ENCODE results near the gene GALNS. TPM values are rescaled to one million over a fixed set of nuclear protein-coding genes. Genes with fewer than 3 reads are reported as not detected.

The GALNS gene
- total and polyA plus RNA-seq, 2 of the 13 experiments (the other 11 are each of a cell fraction or from before 2014, with no cell fraction given): 9.2 to 9.8 TPM

DNA sequence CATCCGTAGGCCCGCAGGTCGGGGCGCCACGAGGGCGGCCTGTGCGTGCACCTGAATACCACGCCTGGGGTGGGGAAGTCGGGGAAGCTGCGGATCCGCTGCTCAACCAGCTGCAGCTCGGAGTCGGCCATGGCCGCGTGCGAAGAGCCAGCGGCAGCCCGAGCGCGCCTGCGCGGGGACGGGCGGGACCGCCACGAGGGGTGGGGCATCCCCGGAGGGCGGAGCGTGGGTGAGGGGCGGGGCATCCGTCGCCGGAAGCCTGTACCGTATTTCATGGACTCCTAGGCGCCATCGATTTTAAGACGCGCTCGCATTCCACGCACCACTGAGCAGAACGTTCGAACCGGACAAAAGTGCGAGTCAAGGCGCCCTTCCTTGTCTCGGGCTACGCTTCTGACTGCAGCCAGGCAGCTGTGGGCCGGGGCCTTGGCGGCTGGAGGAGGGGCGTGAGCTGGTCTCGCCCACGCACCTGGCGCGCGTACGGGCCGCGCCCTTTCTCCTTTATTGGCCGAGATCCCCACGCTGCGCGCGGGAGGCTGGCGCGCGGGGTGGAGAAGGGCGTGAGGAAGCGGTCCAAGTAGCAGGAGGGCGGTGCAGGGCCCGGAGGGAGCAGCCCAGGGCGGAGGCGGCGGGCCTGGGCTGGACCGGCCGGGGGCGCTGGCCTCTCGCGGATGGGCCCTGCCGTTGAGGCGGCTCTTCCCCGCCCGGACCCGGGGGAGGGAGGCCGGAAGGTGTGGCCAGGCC lies 44.8 kb downstream of the GALNS start, which contains the start of gene APRT (continued):
- TF ChIP-seq, protein P1, sequence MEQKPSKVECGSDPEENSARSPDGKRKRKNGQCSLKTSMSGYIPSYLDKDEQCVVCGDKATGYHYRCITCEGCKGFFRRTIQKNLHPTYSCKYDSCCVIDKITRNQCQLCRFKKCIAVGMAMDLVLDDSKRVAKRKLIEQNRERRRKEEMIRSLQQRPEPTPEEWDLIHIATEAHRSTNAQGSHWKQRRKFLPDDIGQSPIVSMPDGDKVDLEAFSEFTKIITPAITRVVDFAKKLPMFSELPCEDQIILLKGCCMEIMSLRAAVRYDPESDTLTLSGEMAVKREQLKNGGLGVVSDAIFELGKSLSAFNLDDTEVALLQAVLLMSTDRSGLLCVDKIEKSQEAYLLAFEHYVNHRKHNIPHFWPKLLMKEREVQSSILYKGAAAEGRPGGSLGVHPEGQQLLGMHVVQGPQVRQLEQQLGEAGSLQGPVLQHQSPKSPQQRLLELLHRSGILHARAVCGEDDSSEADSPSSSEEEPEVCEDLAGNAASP (CRISPR knock-in tag; IDR thresholded peaks at IDR 0.05; ENCODE audit: borderline replicate concordance): peak; percentile 25; the same call in 1 of the 2 replicates
- no peak for TF ChIP-seq ZNF737 (CRISPR knock-in tag; IDR thresholded peaks at IDR 0.05; ENCODE audit: borderline replicate concordance)
- TF ChIP-seq, protein P2, sequence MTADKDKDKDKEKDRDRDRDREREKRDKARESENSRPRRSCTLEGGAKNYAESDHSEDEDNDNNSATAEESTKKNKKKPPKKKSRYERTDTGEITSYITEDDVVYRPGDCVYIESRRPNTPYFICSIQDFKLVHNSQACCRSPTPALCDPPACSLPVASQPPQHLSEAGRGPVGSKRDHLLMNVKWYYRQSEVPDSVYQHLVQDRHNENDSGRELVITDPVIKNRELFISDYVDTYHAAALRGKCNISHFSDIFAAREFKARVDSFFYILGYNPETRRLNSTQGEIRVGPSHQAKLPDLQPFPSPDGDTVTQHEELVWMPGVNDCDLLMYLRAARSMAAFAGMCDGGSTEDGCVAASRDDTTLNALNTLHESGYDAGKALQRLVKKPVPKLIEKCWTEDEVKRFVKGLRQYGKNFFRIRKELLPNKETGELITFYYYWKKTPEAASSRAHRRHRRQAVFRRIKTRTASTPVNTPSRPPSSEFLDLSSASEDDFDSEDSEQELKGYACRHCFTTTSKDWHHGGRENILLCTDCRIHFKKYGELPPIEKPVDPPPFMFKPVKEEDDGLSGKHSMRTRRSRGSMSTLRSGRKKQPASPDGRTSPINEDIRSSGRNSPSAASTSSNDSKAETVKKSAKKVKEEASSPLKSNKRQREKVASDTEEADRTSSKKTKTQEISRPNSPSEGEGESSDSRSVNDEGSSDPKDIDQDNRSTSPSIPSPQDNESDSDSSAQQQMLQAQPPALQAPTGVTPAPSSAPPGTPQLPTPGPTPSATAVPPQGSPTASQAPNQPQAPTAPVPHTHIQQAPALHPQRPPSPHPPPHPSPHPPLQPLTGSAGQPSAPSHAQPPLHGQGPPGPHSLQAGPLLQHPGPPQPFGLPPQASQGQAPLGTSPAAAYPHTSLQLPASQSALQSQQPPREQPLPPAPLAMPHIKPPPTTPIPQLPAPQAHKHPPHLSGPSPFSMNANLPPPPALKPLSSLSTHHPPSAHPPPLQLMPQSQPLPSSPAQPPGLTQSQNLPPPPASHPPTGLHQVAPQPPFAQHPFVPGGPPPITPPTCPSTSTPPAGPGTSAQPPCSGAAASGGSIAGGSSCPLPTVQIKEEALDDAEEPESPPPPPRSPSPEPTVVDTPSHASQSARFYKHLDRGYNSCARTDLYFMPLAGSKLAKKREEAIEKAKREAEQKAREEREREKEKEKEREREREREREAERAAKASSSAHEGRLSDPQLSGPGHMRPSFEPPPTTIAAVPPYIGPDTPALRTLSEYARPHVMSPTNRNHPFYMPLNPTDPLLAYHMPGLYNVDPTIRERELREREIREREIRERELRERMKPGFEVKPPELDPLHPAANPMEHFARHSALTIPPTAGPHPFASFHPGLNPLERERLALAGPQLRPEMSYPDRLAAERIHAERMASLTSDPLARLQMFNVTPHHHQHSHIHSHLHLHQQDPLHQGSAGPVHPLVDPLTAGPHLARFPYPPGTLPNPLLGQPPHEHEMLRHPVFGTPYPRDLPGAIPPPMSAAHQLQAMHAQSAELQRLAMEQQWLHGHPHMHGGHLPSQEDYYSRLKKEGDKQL (CRISPR knock-in tag; IDR thresholded peaks at IDR 0.05; ENCODE audit: low read depth): no peak; the same call in 1 of the 2 replicates
- TF ChIP-seq SP2 (CRISPR knock-in tag; IDR thresholded peaks at IDR 0.05): no peak
- TF ChIP-seq ZC3H13 (CRISPR knock-in tag; IDR thresholded peaks at IDR 0.05): peak; percentile 93
- TF ChIP-seq, protein P3, sequence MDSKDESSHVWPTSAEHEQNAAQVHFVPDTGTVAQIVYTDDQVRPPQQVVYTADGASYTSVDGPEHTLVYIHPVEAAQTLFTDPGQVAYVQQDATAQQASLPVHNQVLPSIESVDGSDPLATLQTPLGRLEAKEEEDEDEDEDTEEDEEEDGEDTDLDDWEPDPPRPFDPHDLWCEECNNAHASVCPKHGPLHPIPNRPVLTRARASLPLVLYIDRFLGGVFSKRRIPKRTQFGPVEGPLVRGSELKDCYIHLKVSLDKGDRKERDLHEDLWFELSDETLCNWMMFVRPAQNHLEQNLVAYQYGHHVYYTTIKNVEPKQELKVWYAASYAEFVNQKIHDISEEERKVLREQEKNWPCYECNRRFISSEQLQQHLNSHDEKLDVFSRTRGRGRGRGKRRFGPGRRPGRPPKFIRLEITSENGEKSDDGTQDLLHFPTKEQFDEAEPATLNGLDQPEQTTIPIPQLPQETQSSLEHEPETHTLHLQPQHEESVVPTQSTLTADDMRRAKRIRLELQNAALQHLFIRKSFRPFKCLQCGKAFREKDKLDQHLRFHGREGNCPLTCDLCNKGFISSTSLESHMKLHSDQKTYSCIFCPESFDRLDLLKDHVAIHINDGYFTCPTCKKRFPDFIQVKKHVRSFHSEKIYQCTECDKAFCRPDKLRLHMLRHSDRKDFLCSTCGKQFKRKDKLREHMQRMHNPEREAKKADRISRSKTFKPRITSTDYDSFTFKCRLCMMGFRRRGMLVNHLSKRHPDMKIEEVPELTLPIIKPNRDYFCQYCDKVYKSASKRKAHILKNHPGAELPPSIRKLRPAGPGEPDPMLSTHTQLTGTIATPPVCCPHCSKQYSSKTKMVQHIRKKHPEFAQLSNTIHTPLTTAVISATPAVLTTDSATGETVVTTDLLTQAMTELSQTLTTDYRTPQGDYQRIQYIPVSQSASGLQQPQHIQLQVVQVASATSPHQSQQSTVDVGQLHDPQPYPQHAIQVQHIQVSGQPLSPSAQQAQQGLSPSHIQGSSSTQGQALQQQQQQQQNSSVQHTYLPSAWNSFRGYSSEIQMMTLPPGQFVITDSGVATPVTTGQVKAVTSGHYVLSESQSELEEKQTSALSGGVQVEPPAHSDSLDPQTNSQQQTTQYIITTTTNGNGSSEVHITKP (CRISPR knock-in tag; IDR thresholded peaks at IDR 0.05; ENCODE audit: low read depth): peak; percentile 90
- TF ChIP-seq ZNF567 (CRISPR knock-in tag; IDR thresholded peaks at IDR 0.05; ENCODE audit: borderline replicate concordance): peak; percentile 34; the same call in 1 of the 2 replicates
- no peak for TF ChIP-seq ZNF282 (IDR thresholded peaks at IDR 0.05; ENCODE audit: partially characterized antibody)
- TF ChIP-seq HNRNPH1 (optimal IDR thresholded peaks at IDR 0.05; ENCODE audit: low read depth, low read length): no peak
- TF ChIP-seq, protein P4, sequence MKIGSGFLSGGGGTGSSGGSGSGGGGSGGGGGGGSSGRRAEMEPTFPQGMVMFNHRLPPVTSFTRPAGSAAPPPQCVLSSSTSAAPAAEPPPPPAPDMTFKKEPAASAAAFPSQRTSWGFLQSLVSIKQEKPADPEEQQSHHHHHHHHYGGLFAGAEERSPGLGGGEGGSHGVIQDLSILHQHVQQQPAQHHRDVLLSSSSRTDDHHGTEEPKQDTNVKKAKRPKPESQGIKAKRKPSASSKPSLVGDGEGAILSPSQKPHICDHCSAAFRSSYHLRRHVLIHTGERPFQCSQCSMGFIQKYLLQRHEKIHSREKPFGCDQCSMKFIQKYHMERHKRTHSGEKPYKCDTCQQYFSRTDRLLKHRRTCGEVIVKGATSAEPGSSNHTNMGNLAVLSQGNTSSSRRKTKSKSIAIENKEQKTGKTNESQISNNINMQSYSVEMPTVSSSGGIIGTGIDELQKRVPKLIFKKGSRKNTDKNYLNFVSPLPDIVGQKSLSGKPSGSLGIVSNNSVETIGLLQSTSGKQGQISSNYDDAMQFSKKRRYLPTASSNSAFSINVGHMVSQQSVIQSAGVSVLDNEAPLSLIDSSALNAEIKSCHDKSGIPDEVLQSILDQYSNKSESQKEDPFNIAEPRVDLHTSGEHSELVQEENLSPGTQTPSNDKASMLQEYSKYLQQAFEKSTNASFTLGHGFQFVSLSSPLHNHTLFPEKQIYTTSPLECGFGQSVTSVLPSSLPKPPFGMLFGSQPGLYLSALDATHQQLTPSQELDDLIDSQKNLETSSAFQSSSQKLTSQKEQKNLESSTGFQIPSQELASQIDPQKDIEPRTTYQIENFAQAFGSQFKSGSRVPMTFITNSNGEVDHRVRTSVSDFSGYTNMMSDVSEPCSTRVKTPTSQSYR (CRISPR knock-in tag; IDR thresholded peaks at IDR 0.05; ENCODE audit: borderline replicate concordance): peak; percentile 16; the same call in 1 of the 2 replicates
- TF ChIP-seq ZNF747 (CRISPR knock-in tag; IDR thresholded peaks at IDR 0.05; ENCODE audit: borderline replicate concordance): peak; percentile 60
- TF ChIP-seq ZNF547 (CRISPR knock-in tag; IDR thresholded peaks at IDR 0.05): peak; percentile 96
- TF ChIP-seq SP5 (CRISPR knock-in tag; IDR thresholded peaks at IDR 0.05; ENCODE audit: borderline replicate concordance, low read depth): no peak; the same call in none of the 2 replicates
- no peak for TF ChIP-seq ZNF75D (CRISPR knock-in tag; IDR thresholded peaks at IDR 0.05; ENCODE audit: borderline replicate concordance)
- TF ChIP-seq MXD4 (CRISPR knock-in tag; IDR thresholded peaks at IDR 0.05): peak; percentile 78; the same call in 1 of the 2 replicates
